Neural cell (in vitro differentiated cells): ENCODE results near the gene HS3ST6. TPM values are rescaled to one million over a fixed set of nuclear protein-coding genes. Genes with fewer than 3 reads are reported as not detected.

Experiments used
- H2AFZ ChIP-seq: fragments of 200-600, 300-800 bp; sonication (generic), shearing (Covaris generic); 2 replicates; pipeline ENCODE4 v1.6.0; 2014; ENCODE audit warnings: low read depth, mild to moderate bottlenecking, antibody characterized with exemption, low read length, moderate library complexity
- H3F3A ChIP-seq: fragments of 200-600 bp; shearing (Covaris generic); 2 replicates; pipeline ENCODE4 v1.6.1; 2016; ENCODE audit warnings: mild to moderate bottlenecking, moderate library complexity, mixed read lengths, antibody characterized with exemption, low read length; ENCODE audit not compliant: insufficient read depth, poor library complexity, severe bottlenecking
- H3K27ac ChIP-seq: fragments of 200-600, 300-800 bp; sonication (generic), shearing (Covaris generic); 2 replicates; pipeline ENCODE4 v1.5.1; 2014; ENCODE audit warnings: mild to moderate bottlenecking, low read length, moderate library complexity
- H3K27me3 ChIP-seq: fragments of 300-800, 200-600 bp; sonication (generic), shearing (Covaris generic); 2 replicates; pipeline ENCODE4 v1.6.0; 2014; ENCODE audit warnings: mild to moderate bottlenecking, low read depth, low read length, moderate library complexity; ENCODE audit not compliant: insufficient read depth
- H3K36me3 ChIP-seq: fragments of 300-800, 200-600 bp; sonication (generic), shearing (Covaris generic); 2 replicates; pipeline ENCODE4 v1.5.1; 2014; ENCODE audit warnings: mild to moderate bottlenecking, antibody characterized with exemption, low read length, moderate library complexity; ENCODE audit not compliant: insufficient read depth
- H3K4me2 ChIP-seq: fragments of 300-800, 200-600 bp; sonication (generic), shearing (Covaris generic); 2 replicates; pipeline ENCODE4 v1.6.0; 2014; ENCODE audit warnings: mild to moderate bottlenecking, low read length
- H3K4me3 ChIP-seq: fragments of 300-800, 200-600 bp; sonication (generic), shearing (Covaris generic); 2 replicates; pipeline ENCODE4 v1.5.1; 2014; ENCODE audit warnings: mild to moderate bottlenecking, low read length, moderate library complexity
- H3K79me2 ChIP-seq: fragments of 200-600 bp; shearing (Covaris generic); replicated peaks from 2 replicates; pipeline ENCODE4 v1.6.0; 2014; ENCODE audit warnings: mild to moderate bottlenecking, low read length, moderate library complexity; ENCODE audit not compliant: insufficient read depth
- H3K9ac ChIP-seq: fragments of 300-800, 200-600 bp; sonication (generic), shearing (Covaris generic); 2 replicates; pipeline ENCODE4 v1.6.1; 2016; ENCODE audit warnings: mild to moderate bottlenecking, low read length, mixed read lengths
- H3K9me2 ChIP-seq: fragments of 200-600 bp; shearing (Covaris generic); 2 replicates; pipeline ENCODE4 v1.6.1; 2016; ENCODE audit warnings: mild to moderate bottlenecking, low read length, mixed read lengths; ENCODE audit not compliant: insufficient read depth
- H3K9me3 ChIP-seq: fragments of 200-600, 300-800 bp; sonication (generic), shearing (Covaris generic); 2 replicates; pipeline ENCODE4 v1.6.1; 2016; ENCODE audit warnings: mild to moderate bottlenecking, mixed run types, low read length, moderate library complexity, mixed read lengths
- H4K20me1 ChIP-seq: fragments of 200-600 bp; shearing (Covaris generic); 2 replicates; pipeline ENCODE4 v1.6.1; 2016; ENCODE audit warnings: mild to moderate bottlenecking, mixed run types; ENCODE audit not compliant: insufficient read depth
- EP300 ChIP-seq: fragments of 450-650 bp; conservative IDR thresholded peaks from 2 replicates; pipeline ENCODE4 v1.6.1; 2014; ENCODE audit warnings: antibody characterized with exemption, mild to moderate bottlenecking, moderate library complexity; ENCODE audit not compliant: poor library complexity, severe bottlenecking
- EZH2 ChIP-seq: fragments of 200-600, 300-800 bp; shearing (Covaris generic), sonication (generic); IDR thresholded peaks from 2 replicates; pipeline ENCODE4 v1.6.1; 2014; ENCODE audit warnings: antibody characterized with exemption, low read length, borderline replicate concordance, mild to moderate bottlenecking; ENCODE audit not compliant: insufficient read depth, poor library complexity, severe bottlenecking
- MXI1 ChIP-seq: fragments of 450-650 bp; conservative IDR thresholded peaks from 2 replicates; pipeline ENCODE4 v1.6.1; 2014; ENCODE audit warnings: antibody characterized with exemption, mild to moderate bottlenecking; ENCODE audit not compliant: poor library complexity, severe bottlenecking
- POLR2AphosphoS5 ChIP-seq: IDR thresholded peaks from 2 replicates; pipeline ENCODE4 v1.6.1; 2012
- RAD21 ChIP-seq: fragments of 450-650 bp; conservative IDR thresholded peaks from 2 replicates; pipeline ENCODE4 v1.6.1; 2014; ENCODE audit warnings: antibody characterized with exemption, mild to moderate bottlenecking, moderate library complexity
- SMC3 ChIP-seq: fragments of 450-650 bp; conservative IDR thresholded peaks from 2 replicates; pipeline ENCODE4 v1.6.1; 2014; ENCODE audit warnings: antibody characterized with exemption, mild to moderate bottlenecking, moderate library complexity; ENCODE audit not compliant: poor library complexity
- TAF1 ChIP-seq: IDR thresholded peaks from 2 replicates; pipeline ENCODE4 v1.6.1; 2012; ENCODE audit warnings: low read depth
- polyA plus RNA-seq: library from polyadenylated mRNA; depleted of rRNA; stranded (reverse); fragments of >200 nt; gene quantifications from 2 replicates; pipeline ENCODE4 v1.2.3, GENCODE V29; 2014
- TF ChIP-seq, protein P1 (sequence below): fragments of 450-650 bp; IDR thresholded peaks from 2 replicates; pipeline ENCODE4 v1.5.1; 2014; ENCODE audit warnings: antibody characterized with exemption, mild to moderate bottlenecking, moderate library complexity; ENCODE audit not compliant: poor library complexity, severe bottlenecking
- TF ChIP-seq, protein P2 (sequence below): IDR thresholded peaks from 2 replicates; pipeline ENCODE4 v1.6.1; 2012; ENCODE audit warnings: borderline replicate concordance

HS3ST6 gene
- polyA plus RNA-seq, 1 donor from 2014 or later = not detected

GRCh38 chr16:1944612-1945199 lies 26.5 kb upstream of the HS3ST6 start:
- Histone ChIP-seq H3K27me3 (no peaks in the 10 kb centered on the region), H3F3A (no peaks in the 10 kb centered on the region)
- no peak for TF ChIP-seq SMC3
- TF ChIP-seq POLR2AphosphoS5 = no peak
- TF ChIP-seq TAF1 = no peak
- TF ChIP-seq MXI1 = no peak
- TF ChIP-seq, protein P1, sequence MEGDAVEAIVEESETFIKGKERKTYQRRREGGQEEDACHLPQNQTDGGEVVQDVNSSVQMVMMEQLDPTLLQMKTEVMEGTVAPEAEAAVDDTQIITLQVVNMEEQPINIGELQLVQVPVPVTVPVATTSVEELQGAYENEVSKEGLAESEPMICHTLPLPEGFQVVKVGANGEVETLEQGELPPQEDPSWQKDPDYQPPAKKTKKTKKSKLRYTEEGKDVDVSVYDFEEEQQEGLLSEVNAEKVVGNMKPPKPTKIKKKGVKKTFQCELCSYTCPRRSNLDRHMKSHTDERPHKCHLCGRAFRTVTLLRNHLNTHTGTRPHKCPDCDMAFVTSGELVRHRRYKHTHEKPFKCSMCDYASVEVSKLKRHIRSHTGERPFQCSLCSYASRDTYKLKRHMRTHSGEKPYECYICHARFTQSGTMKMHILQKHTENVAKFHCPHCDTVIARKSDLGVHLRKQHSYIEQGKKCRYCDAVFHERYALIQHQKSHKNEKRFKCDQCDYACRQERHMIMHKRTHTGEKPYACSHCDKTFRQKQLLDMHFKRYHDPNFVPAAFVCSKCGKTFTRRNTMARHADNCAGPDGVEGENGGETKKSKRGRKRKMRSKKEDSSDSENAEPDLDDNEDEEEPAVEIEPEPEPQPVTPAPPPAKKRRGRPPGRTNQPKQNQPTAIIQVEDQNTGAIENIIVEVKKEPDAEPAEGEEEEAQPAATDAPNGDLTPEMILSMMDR = no peak
- TF ChIP-seq EP300 = no peak
- TF ChIP-seq, protein P2, sequence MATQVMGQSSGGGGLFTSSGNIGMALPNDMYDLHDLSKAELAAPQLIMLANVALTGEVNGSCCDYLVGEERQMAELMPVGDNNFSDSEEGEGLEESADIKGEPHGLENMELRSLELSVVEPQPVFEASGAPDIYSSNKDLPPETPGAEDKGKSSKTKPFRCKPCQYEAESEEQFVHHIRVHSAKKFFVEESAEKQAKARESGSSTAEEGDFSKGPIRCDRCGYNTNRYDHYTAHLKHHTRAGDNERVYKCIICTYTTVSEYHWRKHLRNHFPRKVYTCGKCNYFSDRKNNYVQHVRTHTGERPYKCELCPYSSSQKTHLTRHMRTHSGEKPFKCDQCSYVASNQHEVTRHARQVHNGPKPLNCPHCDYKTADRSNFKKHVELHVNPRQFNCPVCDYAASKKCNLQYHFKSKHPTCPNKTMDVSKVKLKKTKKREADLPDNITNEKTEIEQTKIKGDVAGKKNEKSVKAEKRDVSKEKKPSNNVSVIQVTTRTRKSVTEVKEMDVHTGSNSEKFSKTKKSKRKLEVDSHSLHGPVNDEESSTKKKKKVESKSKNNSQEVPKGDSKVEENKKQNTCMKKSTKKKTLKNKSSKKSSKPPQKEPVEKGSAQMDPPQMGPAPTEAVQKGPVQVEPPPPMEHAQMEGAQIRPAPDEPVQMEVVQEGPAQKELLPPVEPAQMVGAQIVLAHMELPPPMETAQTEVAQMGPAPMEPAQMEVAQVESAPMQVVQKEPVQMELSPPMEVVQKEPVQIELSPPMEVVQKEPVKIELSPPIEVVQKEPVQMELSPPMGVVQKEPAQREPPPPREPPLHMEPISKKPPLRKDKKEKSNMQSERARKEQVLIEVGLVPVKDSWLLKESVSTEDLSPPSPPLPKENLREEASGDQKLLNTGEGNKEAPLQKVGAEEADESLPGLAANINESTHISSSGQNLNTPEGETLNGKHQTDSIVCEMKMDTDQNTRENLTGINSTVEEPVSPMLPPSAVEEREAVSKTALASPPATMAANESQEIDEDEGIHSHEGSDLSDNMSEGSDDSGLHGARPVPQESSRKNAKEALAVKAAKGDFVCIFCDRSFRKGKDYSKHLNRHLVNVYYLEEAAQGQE = no peak
- TF ChIP-seq RAD21 = no peak

GRCh38 chr16:1942810-1943726 lies 24.9 kb upstream of the HS3ST6 start, which contains the start of gene MSRB1:
MSRB1 (minus strand) TSS chr16:1943199; CDS start chr16:1943156, 43 bp downstream.
- H4K20me1 ChIP-seq = no peaks in the 10 kb centered on the region
- no peaks in the 10 kb centered on the region for H3K9me2 ChIP-seq
- peak; percentile 67 for TF ChIP-seq TAF1
- TF ChIP-seq, protein P1 = peak; percentile 28
- TF ChIP-seq POLR2AphosphoS5 = peak; percentile 80
- no peak for TF ChIP-seq EZH2
- TF ChIP-seq, protein P2 = no peak
- TF ChIP-seq MXI1 = peak; percentile 55
- H2AFZ ChIP-seq = peak within 1 kb of the TSS; percentile 62
- no peaks in the 10 kb centered on the region for H3K9me3 ChIP-seq
- no peaks in the 10 kb centered on the region for H3K27me3 ChIP-seq
- peak within 1 kb of the TSS; percentile 24 for H3K27ac ChIP-seq
- peak within 1 kb of the TSS; percentile 76 for H3K9ac ChIP-seq
- H3K79me2 ChIP-seq = no peaks in the 10 kb centered on the region
- H3F3A ChIP-seq = no peaks in the 10 kb centered on the region
- no peaks in the 10 kb centered on the region for H3K36me3 ChIP-seq
- H3K4me3 ChIP-seq = peak within 1 kb of the TSS; percentile 86
- peak within 1 kb of the TSS; percentile 72 for H3K4me2 ChIP-seq

More at GRCh38 chr16:1944612-1945199, 26.5 kb upstream of the HS3ST6 start:
- Histone ChIP-seq H3K27ac (no peak overlapping the region), H2AFZ (no peak overlapping the region), H4K20me1 (no peaks in the 10 kb centered on the region), H3K9ac (no peak overlapping the region), H3K4me2 (no peak overlapping the region), H3K79me2 (no peaks in the 10 kb centered on the region), H3K9me3 (no peaks in the 10 kb centered on the region), H3K9me2 (no peaks in the 10 kb centered on the region), H3K4me3 (no peak overlapping the region), H3K36me3 (no peaks in the 10 kb centered on the region)
